ENCODE measurements around the gene TRMT2A. TPM values are rescaled to one million over a fixed set of nuclear protein-coding genes. Genes with fewer than 3 reads are reported as not detected.

Gene TRMT2A
- polyA plus RNA-seq, 1 of the 3 experiments (the other 2 are of a cell fraction): 54.6 TPM

DNA sequence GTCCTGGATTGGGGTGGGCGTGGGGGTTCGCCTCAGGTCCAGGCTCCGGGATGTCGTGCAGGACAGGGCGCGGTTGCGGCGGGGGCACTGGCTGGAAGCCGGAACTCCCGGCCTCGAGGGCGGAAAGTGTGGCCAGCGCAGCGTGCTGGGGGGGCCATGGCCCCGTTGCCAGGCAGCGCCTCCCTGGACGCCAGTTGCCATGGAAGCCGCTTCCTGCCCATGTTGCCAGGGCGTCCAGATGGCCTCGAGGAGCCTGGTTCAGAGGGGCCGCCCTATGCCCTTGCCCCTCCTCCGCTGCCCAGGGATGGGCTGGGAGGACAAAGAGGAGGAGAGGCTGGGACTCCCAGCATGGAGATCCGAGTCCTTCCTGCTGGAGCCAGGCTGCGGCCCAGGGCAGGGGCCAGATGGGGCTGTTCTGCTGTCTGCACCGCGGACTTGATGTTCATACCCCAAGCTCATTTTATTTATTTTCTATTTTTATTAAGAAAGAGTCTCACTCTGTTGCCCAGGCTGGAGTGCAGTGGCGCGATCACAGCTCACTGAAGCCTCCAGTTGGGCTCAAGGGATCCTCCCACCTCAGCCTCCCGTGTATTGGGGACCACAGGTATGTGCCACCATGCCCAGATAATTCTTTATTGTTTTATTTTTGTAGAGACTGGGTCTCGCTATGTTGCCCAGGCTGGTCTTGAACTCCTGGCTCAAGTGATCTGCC, 38.5 kb upstream of the TRMT2A start:
- Histone ChIP-seq H2AFZ (ENCODE audit: low read depth) (0 out of 2 replicates have a peak overlapping the region, but pooled peaks have one; percentile 65), H3K4me2 (peak overlapping the region; percentile 96), H3K9ac (peak overlapping the region; percentile 80), H3K4me1 (ENCODE audit: control insufficient read depth in 1 of 2, insufficient read depth in 2 of 2, low read depth in 1 of 2, low read length in 1 of 2) (peaks cover 0 to 35% of the 10 kb centered on the region in 2 experiments; a peak in 1 of 4 replicates), H3K27ac (ENCODE audit: low read depth in 2 of 2, low read length in 1 of 2) (peak overlapping the region; percentile 30 to 83; a peak in 3 of 4 replicates), H3K4me3 (ENCODE audit: low read depth in 2 of 2, low read length in 1 of 2) (peak overlapping the region; percentile 61 to 66), H3K9me2 (no peaks in the 10 kb centered on the region), H3F3A (replicated peaks; ENCODE audit: insufficient read depth) (peaks cover 8% of the 10 kb centered on the region), H4K20me1 (ENCODE audit: insufficient read depth) (no peaks in the 10 kb centered on the region), H3K36me3 (replicated peaks in 1 of 2; ENCODE audit: control insufficient read depth in 1 of 2, insufficient read depth in 2 of 2, low read length in 1 of 2) (peaks cover 0 to 2% of the 10 kb centered on the region in 2 experiments), H3K27me3 (ENCODE audit: insufficient read depth) (no peaks in the 10 kb centered on the region), H3K79me2 (ENCODE audit: insufficient read depth) (peaks cover 4% of the 10 kb centered on the region; the same call in 1 of the 2 replicates), H3K9me3 (no peaks in the 10 kb centered on the region)
- ChIA-PET CTCF (interaction anchor here (0.6 to 5.1 kb wide), 19 partner anchors 10 to 238 kb away, joined by 3 to 87 read pairs (median 5); partner anchors contain the start of genes DGCR6L and ZNF74), POLR2A (no interaction called here)
- peak; percentile 96 for DNase-seq
- 35% methylated on average over 13 of the region's 30 CpGs for WGBS (ENCODE audit: low lambda C conversion rate)
- TF ChIP-seq JUND (IDR thresholded peaks at IDR 0.05): no peak
- TF ChIP-seq GATA2 (CRISPR knock-in tag; IDR thresholded peaks at IDR 0.05): no peak
- peak; percentile 74; the same call in 1 of the 2 replicates for TF ChIP-seq SIN3A (IDR thresholded peaks at IDR 0.05; ENCODE audit: borderline replicate concordance, low read depth, low read length)
- TF ChIP-seq, protein P1, sequence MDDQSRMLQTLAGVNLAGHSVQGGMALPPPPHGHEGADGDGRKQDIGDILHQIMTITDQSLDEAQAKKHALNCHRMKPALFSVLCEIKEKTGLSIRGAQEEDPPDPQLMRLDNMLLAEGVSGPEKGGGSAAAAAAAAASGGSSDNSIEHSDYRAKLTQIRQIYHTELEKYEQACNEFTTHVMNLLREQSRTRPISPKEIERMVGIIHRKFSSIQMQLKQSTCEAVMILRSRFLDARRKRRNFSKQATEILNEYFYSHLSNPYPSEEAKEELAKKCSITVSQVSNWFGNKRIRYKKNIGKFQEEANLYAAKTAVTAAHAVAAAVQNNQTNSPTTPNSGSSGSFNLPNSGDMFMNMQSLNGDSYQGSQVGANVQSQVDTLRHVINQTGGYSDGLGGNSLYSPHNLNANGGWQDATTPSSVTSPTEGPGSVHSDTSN (IDR thresholded peaks at IDR 0.05): no peak
- TF ChIP-seq, protein P2, sequence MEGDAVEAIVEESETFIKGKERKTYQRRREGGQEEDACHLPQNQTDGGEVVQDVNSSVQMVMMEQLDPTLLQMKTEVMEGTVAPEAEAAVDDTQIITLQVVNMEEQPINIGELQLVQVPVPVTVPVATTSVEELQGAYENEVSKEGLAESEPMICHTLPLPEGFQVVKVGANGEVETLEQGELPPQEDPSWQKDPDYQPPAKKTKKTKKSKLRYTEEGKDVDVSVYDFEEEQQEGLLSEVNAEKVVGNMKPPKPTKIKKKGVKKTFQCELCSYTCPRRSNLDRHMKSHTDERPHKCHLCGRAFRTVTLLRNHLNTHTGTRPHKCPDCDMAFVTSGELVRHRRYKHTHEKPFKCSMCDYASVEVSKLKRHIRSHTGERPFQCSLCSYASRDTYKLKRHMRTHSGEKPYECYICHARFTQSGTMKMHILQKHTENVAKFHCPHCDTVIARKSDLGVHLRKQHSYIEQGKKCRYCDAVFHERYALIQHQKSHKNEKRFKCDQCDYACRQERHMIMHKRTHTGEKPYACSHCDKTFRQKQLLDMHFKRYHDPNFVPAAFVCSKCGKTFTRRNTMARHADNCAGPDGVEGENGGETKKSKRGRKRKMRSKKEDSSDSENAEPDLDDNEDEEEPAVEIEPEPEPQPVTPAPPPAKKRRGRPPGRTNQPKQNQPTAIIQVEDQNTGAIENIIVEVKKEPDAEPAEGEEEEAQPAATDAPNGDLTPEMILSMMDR (IDR thresholded peaks at IDR 0.05): no peak
- TF ChIP-seq YY1 (IDR thresholded peaks at IDR 0.05; ENCODE audit: low read depth): no peak
- no peak for TF ChIP-seq TEAD4 (IDR thresholded peaks at IDR 0.05; ENCODE audit: borderline replicate concordance, insufficient read depth)
- TF ChIP-seq NRF1 (IDR thresholded peaks at IDR 0.05; ENCODE audit: low read depth, low read length): no peak
- peak; percentile 54; the same call in 1 of the 2 replicates for TF ChIP-seq RCOR1 (IDR thresholded peaks at IDR 0.05; ENCODE audit: low read length)
- TF ChIP-seq NFIC (IDR thresholded peaks at IDR 0.05; ENCODE audit: borderline replicate concordance): no peak
- no peak for TF ChIP-seq RAD21 (IDR thresholded peaks at IDR 0.05; ENCODE audit: low read length)
- TF ChIP-seq, protein P3, sequence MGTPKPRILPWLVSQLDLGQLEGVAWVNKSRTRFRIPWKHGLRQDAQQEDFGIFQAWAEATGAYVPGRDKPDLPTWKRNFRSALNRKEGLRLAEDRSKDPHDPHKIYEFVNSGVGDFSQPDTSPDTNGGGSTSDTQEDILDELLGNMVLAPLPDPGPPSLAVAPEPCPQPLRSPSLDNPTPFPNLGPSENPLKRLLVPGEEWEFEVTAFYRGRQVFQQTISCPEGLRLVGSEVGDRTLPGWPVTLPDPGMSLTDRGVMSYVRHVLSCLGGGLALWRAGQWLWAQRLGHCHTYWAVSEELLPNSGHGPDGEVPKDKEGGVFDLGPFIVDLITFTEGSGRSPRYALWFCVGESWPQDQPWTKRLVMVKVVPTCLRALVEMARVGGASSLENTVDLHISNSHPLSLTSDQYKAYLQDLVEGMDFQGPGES (IDR thresholded peaks at IDR 0.05; ENCODE audit: low read depth, low read length): no peak
- no peak for TF ChIP-seq TAF1 (IDR thresholded peaks at IDR 0.05; ENCODE audit: borderline replicate concordance, low read depth, low read length)
- no peak; a peak in 1 of 4 replicates for TF ChIP-seq EP300 (IDR thresholded peaks at IDR 0.05; ENCODE audit: borderline replicate concordance in 1 of 2, low read depth in 1 of 2, low read length in 1 of 2)
- TF ChIP-seq, protein P4, sequence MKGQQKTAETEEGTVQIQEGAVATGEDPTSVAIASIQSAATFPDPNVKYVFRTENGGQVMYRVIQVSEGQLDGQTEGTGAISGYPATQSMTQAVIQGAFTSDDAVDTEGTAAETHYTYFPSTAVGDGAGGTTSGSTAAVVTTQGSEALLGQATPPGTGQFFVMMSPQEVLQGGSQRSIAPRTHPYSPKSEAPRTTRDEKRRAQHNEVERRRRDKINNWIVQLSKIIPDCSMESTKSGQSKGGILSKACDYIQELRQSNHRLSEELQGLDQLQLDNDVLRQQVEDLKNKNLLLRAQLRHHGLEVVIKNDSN (IDR thresholded peaks at IDR 0.05; ENCODE audit: borderline replicate concordance, low read depth): no peak
- TF ChIP-seq FOSL2 (IDR thresholded peaks at IDR 0.05; ENCODE audit: borderline replicate concordance, low read depth): no peak
- TF ChIP-seq, protein P5, sequence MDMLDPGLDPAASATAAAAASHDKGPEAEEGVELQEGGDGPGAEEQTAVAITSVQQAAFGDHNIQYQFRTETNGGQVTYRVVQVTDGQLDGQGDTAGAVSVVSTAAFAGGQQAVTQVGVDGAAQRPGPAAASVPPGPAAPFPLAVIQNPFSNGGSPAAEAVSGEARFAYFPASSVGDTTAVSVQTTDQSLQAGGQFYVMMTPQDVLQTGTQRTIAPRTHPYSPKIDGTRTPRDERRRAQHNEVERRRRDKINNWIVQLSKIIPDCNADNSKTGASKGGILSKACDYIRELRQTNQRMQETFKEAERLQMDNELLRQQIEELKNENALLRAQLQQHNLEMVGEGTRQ (IDR thresholded peaks at IDR 0.05; ENCODE audit: borderline replicate concordance, low read depth, low read length): no peak
- no peak for TF ChIP-seq EZH2phosphoT487 (IDR thresholded peaks at IDR 0.05; ENCODE audit: borderline replicate concordance, low read depth)
- TF ChIP-seq, protein P6, sequence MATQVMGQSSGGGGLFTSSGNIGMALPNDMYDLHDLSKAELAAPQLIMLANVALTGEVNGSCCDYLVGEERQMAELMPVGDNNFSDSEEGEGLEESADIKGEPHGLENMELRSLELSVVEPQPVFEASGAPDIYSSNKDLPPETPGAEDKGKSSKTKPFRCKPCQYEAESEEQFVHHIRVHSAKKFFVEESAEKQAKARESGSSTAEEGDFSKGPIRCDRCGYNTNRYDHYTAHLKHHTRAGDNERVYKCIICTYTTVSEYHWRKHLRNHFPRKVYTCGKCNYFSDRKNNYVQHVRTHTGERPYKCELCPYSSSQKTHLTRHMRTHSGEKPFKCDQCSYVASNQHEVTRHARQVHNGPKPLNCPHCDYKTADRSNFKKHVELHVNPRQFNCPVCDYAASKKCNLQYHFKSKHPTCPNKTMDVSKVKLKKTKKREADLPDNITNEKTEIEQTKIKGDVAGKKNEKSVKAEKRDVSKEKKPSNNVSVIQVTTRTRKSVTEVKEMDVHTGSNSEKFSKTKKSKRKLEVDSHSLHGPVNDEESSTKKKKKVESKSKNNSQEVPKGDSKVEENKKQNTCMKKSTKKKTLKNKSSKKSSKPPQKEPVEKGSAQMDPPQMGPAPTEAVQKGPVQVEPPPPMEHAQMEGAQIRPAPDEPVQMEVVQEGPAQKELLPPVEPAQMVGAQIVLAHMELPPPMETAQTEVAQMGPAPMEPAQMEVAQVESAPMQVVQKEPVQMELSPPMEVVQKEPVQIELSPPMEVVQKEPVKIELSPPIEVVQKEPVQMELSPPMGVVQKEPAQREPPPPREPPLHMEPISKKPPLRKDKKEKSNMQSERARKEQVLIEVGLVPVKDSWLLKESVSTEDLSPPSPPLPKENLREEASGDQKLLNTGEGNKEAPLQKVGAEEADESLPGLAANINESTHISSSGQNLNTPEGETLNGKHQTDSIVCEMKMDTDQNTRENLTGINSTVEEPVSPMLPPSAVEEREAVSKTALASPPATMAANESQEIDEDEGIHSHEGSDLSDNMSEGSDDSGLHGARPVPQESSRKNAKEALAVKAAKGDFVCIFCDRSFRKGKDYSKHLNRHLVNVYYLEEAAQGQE (IDR thresholded peaks at IDR 0.05; ENCODE audit: low read depth, low read length): no peak
- TF ChIP-seq TCF12 (IDR thresholded peaks at IDR 0.05): peak; percentile 31; the same call in 1 of the 2 replicates
- TF ChIP-seq GABPA (IDR thresholded peaks at IDR 0.05; ENCODE audit: low read depth): peak; percentile 73
- no peak for TF ChIP-seq ELF1 (IDR thresholded peaks at IDR 0.05)
- TF ChIP-seq SMC3 (IDR thresholded peaks at IDR 0.05; ENCODE audit: low read depth, low read length): 0 out of 2 replicates have a peak, but pooled peaks have one; percentile 5

Data from SK-N-SH (cell line).